ENCODE data around the gene CCND1. TPM values are rescaled to one million over a fixed set of nuclear protein-coding genes. Genes with fewer than 3 reads are reported as not detected.

Gene CCND1
- total RNA-seq: 246 and 954 TPM in 2 replicates

GRCh38 chr11:69640995-69641581 is at the start of gene CCND1:
Gene CCND1, plus strand, starts transcription at chr11:69641156. Its CDS starts 158 bp downstream, at chr11:69641314.

GRCh38 chr11:69674886-69675714 is 34.1 kb downstream of the CCND1 start, which contains the start of gene LTO1:
Gene LTO1, minus strand, starts transcription at chr11:69675353. Its CDS starts 114 bp downstream, at chr11:69675239.

Other genes starting within 250 kb of the CCND1 start
- gene LINC01488, start 159.5 kb upstream of the CCND1 start, total RNA-seq: under 0.01 TPM in 1 of 2 replicates, not detected in the other
- 10.8 and 25.4 TPM in 2 replicates for gene LTO1, start 34.2 kb downstream of the CCND1 start, total RNA-seq
- gene FGF19, start 62.9 kb downstream of the CCND1 start, total RNA-seq: not detected in 2 replicates
- not detected in 2 replicates for gene FGF4, start 134.2 kb downstream of the CCND1 start, total RNA-seq
- not detected in 2 replicates for gene FGF3, start 178.3 kb downstream of the CCND1 start, total RNA-seq

All from bladder microvascular endothelial cell (primary cell).